Right ventricle myocardium superior (tissue), 1 donor: ENCODE data around the gene CTNND2. TPM values are rescaled to one million over a fixed set of nuclear protein-coding genes. Genes with fewer than 3 reads are reported as not detected.
"Not testable (repeated sequence)": the region's sequence is repeated elsewhere in the genome, so short reads cannot be mapped to it uniquely, and the experiment has no call there.

Experiments
- ATAC-seq: fragments of 200-7000 bp; cut with Tn5 transposase; one replicate; pipeline ENCODE4 v1.9.1; 2020; ENCODE audit warnings: mild to moderate bottlenecking; ENCODE audit not compliant: poor library complexity
- DNase-seq: peaks from one replicate; pipeline ENCODE4 v3.0.0-alpha.2; 2020
- intact Hi-C: fragments of 100-400 bp; cut with DNase I; formaldehyde crosslinking; loops from one replicate; pipeline ENCODE4 v1.11.2; 2022
- total RNA-seq: library from RNA; stranded (reverse); fragmentation: NEBNext Ultra II Directional; extraction: Animal tissue kit (Norgen Biotek cat#: 25700); gene quantifications from one replicate; pipeline ENCODE4 v1.2.1, GENCODE V29; 2021
- donor health status: DM: no; HTN: yes; CAD: no; lungs with severe emphysema.

Gene CTNND2
- total RNA-seq, 1 donor from 2014 or later: 1.7 TPM

DNA sequence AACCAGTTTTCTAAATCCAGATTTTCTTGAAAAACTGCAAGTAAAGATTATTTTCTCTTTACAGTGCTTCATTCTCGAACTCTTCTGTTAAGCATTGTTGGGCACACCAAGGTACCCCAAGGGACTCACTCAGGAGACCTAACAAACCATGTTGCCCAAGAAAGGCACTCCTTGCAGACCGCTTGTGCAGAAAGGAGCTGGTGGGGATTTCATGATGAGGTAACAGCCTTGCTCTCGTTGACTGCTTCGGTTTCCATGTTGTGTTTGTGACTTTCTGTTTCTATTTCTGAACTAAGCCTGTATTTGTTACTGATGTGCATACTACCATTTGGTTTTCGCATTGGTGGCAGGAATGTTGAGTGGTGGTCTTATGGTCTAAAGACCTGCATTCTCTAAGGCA is 876.6 kb downstream of the CTNND2 start:
- intact Hi-C loops: no loop called here
- DNase-seq: no peak
- no peak for ATAC-seq

DNA sequence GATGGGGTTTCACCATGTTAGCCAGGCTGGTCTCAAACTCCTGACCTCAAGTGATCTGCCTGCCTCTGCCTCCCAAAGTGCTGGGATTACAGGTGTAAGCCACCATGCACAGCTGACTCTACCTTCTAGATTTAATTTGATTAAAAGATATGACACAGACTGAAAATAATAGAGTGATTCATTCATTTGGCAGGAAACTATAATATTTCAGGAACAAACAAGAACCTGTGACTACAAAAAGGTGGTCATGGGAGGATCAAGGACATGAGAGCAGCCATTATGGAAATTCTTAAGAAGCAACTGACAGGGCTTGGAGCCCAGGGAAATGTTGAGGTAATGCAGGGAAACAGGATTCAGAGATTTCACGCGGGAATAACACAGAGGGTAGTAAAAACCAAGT is 877.7 kb downstream of the CTNND2 start:
- intact Hi-C loops: no loop called here
- no peak for ATAC-seq
- DNase-seq: no peak

DNA sequence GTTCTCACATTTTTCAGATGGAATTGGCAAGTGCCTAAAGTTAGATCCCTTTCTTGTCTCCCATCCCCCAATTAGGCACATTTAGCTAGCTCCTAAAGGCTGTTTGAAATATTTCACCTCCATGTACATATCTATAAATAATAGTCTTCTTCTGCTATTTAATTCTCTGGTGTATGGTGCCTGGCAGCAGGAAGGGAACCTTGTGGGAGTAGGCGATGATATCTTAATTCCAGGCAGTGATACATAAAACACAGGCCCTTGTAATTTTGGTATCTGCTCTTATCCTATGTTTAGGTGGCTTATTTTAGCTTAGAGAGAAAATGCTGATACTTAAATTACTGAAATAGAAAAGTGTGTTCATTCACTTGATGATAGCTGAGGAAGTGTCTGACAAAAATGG is 880.3 kb downstream of the CTNND2 start:
- peak; percentile 85 for ATAC-seq
- DNase-seq: no peak
- intact Hi-C loops: no loop called here

DNA sequence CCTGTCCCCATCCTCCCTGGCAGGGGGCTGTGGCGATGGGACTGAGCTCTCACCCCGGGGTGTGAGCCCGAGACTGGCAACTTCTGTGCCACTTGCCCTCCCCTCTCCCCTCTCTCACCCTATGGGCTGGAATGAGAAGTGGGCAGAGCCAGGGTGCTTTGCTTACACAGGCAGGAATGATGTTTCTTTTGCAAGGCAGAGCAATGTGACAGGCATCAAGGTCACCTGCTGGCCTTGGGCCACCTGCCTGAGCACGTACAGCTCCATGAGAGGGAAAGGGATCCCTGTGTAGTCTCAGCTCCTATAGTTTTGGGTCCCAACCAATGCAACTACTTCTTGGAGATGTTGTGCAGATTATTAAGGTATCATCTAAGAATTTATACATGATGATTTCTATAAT is 890.5 kb downstream of the CTNND2 start:
- intact Hi-C loops: no loop called here
- peak; percentile 77 for ATAC-seq
- peak; percentile 47 for DNase-seq

DNA sequence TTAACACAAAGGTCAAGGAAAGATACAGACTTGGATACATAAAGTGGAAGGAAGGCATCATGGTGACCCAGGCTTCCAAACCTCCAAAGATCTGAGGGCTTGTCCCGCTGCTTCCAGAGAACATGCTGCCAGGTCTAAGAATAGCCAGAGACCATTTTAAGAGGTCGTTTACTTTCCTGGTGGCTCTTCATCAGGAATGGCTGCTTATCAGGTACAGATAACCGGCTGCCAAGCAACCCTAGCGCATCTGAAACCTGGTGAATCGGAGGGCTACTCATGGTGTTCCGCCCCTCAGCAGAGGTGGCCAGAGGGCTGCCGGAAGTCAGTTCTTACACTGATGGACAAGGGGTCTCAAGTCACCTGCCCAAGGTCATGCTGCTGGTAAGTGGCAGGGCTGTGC is 892.0 kb downstream of the CTNND2 start:
- intact Hi-C loops: no loop called here
- ATAC-seq (peak; percentile 88), DNase-seq (no peak)

DNA sequence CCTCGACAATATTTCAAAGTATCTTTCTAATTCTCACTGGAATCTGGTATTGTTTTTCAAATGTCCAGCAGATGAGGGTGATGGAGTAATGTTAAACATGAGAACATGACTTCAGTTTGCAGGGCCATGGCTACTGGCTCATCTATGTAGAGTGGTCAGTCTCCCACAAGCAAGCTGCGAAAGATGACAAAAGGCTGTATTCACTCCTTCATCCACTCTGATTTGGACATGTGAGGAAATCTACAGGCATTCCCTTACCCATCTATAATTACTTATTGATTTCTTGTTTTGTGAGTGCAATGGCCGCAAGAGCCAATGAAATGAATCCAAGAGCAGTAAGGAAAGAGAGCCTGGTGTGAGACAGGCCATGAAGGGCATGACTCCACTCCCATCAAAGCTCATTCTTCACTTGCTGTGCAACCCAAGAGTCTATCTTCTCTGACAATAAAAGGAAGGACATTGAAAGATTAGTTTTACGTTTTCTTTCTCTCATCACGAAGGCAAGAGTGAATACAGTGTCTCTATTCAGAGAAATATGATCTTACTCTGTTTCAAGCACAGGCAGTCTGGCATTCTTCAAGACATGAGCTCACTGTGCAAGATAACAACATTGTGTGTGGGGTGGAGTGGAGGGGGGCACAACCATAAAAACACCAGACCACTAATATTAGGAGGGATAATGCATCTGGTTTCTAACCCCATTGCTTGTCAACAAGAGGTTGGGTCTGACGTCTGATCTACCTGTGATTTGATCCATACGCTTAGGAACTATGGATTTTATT is 893.6 kb downstream of the CTNND2 start:
- intact Hi-C loops: no loop called here
- ATAC-seq (no peak), DNase-seq (no peak)

DNA sequence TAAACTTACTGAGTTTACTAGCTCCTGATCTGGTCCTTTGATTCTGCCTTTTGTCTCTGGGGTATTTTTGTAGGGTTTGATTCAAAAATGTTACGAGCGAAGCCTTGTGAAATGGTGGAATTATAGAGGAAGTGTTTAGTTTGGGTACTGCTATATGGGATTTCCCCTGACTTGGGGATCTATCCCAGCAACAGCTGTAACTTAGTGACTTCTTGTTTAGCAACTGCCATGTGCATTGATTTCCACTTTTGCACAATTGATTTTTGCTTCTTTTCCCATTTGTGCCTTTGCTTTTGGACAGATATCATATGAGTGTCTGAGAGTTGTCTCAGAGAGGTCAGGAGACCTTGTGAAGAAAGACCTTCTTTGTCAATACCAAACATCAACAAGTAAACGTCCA is 894.7 kb downstream of the CTNND2 start:
- intact Hi-C loops: no loop called here
- DNase-seq (no peak), ATAC-seq (no peak)

DNA sequence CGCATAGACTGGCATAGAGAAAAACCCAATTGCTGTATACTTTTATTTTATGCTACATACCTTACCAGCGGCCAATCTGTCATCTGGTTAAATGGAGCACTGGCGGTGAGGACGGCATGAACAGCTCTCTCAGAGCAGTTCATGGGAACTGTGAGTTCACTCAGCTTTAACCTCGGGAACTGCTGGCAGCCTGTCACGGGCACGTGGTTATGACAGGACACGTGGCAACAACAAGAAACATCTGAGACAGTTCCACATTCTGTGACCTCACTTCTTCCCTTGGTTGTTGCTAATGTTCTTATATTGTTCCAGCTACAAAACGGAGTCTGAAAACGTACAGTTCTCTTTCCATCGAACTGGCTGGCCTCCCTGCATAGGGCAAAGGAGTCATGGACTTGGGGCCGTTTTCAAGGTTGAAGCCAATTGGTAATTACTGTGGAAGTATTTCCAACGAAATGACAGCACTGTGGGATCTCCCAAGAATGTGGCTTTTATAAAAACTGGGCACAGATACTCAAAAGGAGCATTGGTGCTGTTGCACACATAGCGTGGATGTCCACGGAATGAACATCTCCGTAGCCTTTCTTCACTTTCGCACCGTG is 896.9 kb downstream of the CTNND2 start:
- DNase-seq (peak; percentile 60), ATAC-seq (peak; percentile 64)
- intact Hi-C loops: no loop called here

DNA sequence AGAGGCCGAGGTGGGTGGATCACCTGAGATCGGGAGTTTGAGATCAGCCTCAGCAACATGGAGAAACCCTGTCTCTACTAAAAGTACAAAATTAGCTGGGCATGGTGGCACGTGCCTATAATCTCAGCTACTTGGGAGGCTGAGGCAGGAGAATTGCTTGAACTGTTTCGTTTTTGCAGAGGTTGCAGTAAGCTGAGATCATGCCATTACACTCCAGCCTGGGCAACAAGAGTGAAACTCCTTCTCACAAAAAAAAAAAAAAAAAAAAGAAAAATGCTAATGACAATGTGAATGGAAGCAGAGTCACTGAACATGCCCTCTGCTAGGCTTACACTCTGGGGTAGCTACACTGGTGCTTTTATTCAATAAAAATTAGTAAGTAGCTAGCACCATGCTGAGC is 899.7 kb downstream of the CTNND2 start:
- DNase-seq, ATAC-seq, intact Hi-C loops: not testable (repeated sequence)

DNA sequence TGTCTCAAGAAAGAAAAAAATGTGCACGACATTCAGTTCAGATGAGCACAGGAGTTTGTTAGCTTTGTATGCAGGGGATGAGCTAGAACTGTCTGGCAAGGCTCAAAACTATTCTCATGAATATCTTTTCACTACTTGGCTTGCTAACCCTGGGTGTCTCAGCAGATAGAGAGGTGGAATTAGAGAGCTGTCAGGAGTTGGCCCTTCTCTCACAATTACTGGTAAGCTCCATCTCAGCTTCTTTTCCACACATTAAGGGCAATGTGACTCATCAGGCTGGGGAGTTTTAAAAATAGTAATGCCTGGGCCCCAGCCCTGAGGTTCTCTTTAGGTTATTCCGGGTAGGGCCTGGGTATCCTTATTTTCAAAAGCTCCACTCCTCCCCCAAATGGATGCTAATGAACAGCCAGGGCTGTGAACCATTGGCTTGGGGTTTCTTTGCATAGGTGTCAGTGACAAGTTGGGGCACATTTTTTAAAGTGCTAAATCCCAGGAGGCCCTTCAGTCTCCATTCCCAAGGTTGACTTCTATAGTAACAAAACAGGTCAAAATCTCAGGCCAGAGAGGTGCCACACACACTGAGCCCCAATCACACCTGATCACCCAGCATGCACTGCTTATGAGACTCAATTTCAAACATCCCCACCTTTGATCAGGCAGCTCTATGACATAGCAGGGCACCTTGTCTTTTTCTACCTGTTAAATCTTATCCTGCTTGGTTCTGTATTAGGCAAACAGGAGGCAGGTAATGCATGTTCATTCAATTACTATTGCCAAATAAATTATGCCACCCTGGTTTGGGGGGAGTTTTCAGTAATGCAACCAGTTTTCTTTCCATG is 903.5 kb downstream of the CTNND2 start:
- DNase-seq: no peak
- intact Hi-C loops: no loop called here

DNA sequence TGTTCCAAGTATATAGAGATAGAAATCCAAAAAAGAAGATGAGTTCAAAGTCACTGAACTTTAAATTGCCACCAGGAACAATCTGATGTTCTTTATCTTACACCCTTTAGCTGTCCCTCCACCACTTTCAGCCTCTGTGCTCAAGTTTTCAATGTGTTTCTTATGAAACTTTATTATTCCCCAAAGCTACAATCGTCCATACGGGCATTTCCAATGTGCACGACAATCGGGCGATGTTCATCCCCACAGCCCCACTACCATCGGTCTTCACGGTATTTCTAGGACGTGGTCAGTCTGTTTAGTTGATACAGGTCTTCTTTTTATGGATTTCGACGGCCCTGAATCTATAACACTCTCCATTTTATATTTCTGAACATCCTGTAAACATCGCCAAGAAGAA is 904.5 kb downstream of the CTNND2 start:
- ATAC-seq: no peak
- intact Hi-C loops: no loop called here
- DNase-seq: no peak

More for the DNA sequence above, 903.5 kb downstream of the CTNND2 start:
- peak; percentile 92 for ATAC-seq

DNA sequence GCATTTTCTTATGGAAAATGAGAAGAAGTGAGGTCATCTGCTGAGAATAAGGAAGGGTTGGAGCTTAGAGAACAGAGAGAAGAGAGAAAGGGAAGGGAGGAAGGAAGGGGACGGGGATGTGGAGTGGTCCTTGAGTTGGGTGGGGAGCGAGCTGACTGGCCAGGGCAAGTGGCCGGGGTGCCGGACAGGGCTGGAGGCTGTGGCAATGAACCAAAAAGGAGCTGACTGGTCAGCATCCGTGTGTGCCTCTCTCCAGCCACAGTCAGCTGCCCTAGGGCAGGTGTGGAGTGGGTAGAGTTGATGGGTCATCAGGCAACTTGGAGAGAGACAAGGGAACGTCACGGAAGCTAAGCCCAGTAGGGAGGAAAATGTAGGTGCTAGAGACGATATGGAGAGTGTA is 908.4 kb downstream of the CTNND2 start:
- intact Hi-C loops: no loop called here
- no peak for DNase-seq
- ATAC-seq: no peak

DNA sequence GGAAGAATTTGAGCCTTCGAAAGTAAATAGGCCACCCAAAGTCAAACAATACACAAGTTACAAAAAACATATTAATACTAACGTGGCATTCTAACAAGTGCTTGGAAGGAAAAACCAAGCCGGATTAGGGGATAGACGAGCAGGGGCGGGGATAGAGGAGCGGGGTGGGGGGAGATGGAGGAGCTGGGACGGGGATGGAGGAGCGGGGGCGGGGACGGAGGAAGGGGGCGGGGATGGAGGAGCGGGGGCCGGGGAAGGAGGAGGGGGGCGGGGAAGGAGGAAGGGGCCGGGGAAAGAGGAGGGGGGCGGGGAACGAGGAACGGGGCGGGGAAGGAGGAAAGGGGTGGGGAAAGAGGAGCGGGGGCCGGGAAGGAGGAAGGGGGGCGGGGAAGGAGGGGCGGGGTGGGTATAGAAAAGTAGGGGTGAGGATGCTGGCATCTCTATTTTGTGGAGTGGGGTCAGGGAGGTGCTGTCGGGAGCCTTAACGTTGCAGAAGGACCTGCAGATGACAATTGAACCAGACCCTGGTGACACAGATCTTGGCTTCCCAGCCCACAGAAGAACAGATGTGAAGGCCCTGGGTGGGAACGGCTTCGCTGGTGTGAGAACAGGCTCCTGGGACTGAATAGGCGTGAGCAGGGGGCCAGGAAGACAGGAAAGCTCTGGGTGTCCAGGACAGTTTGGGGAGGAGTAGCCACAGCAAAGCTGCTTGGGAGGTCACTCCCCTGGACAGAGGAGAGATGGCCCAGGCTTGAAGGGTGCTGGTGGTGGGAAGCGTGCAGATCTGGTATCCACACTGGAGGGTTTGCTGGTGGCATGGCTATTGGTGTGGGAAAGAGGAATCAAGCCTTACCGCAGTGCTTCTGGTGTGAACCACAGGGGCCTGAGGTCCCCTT is 909.9 kb downstream of the CTNND2 start:
- no peak for ATAC-seq
- intact Hi-C loops: no loop called here
- no peak for DNase-seq

DNA sequence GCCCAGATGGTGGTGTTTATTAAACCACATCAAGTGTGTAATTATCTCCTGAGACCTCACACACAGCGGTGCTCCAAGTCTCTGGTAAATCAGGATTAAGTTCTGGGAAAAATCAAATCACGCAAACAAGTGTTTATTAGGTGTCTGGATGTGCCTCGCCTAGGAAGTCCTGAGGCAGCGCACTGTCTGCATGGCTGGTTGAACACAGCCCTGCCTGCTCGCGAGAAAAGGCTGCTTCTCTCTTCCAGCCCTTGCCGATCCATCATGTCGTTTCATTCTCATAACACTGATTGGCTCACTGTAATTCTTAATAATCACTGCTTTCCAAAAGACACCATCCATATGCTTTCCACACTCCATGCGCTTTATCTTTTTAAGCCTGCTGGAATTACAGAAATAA is 913.6 kb downstream of the CTNND2 start:
- DNase-seq: no peak
- ATAC-seq: no peak
- intact Hi-C loops: no loop called here

DNA sequence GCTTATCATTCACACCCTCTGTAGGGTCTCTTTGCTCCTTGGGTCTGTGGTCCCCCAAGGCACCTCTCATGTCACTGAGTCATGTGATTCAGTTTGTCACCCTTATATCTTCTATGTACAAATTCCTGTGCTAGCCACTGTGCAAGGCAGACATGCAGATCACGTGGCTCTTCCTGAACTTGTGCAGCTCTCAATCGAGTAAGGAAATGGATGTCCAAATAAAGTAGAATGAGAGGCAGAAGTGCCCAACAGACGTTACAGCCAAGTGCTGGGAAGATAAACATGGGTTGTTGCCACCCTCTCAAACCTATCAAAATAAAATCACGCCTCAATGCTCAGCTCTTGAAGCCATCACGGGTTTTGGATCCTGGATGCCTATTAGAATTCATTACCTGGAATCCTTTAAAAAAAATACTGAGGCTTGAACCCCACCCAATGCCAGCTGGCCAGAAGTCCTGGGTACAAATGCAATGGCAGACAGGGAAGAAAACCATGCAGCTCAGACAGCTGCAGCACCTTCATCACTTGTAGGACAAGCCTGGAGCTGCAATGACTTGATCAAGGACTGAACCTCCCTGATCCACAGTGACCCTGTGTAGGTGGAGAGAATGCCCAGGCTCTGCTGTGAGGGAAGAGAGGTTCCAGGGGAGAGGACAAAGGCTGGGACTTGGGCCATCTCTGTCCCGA is 914.5 kb downstream of the CTNND2 start:
- intact Hi-C loops: no loop called here
- DNase-seq (no peak), ATAC-seq (peak; percentile 73)

DNA sequence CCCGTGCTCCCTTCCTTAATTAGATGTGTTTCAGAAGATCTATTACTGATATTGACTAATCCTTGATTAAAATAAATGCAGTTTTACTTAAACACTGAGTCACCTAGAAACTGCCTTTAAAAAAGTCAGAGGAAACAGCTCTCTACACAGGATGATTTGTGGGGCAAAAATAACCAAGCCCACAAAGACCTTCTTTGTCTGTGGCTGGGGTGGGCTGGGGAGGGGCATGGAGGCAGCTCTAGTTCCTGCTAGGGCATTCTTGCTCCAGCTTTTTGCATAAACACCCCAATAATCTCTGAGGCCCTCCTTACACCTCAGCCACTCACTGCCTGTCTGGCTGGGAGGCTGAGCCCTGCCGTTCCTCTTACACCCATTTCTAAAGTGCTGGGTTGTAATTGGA is 915.6 kb downstream of the CTNND2 start:
- intact Hi-C loops: no loop called here
- no peak for DNase-seq

DNA sequence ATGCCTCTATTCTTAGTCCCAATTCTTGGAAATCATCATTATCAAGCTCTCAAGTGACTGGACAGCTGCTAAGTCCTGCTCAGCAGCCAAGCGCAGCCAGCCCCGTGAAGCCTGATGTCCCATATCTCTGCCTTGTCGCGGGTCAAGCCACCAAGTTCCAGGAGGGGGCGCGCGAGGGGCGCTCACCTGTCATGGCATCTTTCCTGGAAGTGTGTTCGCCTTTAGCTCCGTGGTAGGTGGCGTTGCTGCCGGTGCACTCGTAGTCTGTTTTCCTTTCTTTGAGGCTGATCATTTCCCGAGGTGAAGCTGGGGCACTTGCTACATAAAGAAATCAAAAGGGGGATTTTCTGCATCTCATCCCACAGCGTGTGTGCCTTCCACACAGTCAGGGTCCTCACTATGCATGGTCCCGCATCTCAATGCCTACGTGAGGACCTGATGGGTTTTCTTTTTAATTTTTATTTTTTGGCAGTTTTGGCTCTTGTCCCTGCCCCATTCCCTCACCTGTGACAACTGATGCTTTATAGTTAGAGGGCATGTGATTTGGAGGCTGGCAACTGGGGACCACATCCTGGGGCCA is 916.2 kb downstream of the CTNND2 start:
- intact Hi-C loops: no loop called here
- DNase-seq (peak; percentile 82), ATAC-seq (peak; percentile 87)

More for the DNA sequence above, 915.6 kb downstream of the CTNND2 start:
- peak; percentile 5 for ATAC-seq
